Activated naive CD8-positive, alpha-beta T cell treated with anti-CD3 and anti-CD28 coated beads, Interleukin-2, amount 10 ng/mL, durations not matched to agents 7 days and 5 days (primary cell): ENCODE measurements around the gene TIMM10B. TPM values are rescaled to one million over a fixed set of nuclear protein-coding genes. Genes with fewer than 3 reads are reported as not detected.

ENCODE experiments used
- ATAC-seq: fragments of 150-1000 bp; cut with Tn5 transposase; one replicate; pipeline ENCODE4 v1.10.0; 2021; ENCODE audit warnings: low read depth, moderate library complexity
- POLR2A ChIA-PET: fragments of 350-600 bp; sonication (Branson Sonifier 250); formaldehyde crosslinking; loops from one replicate; lab custom pipeline; 2021; ENCODE audit warnings: antibody characterized with exemption; lab: Charles Lee
- DNase-seq: peaks from one replicate; pipeline ENCODE4 v3.0.0; 2021
- H3K27ac Mint-ChIP-seq: one replicate; pipeline ENCODE4 v1.8.0; 2022; ENCODE audit warnings: mild to moderate bottlenecking, mixed read lengths
- H3K27me3 Mint-ChIP-seq: one replicate; pipeline ENCODE4 v1.8.0; 2022; ENCODE audit warnings: mild to moderate bottlenecking, moderate library complexity, mixed read lengths
- H3K36me3 Mint-ChIP-seq: one replicate; pipeline ENCODE4 v1.8.0; 2021; ENCODE audit warnings: mild to moderate bottlenecking, mixed read lengths
- H3K4me1 Mint-ChIP-seq: one replicate; pipeline ENCODE4 v1.8.0; 2021; ENCODE audit warnings: mixed read lengths
- H3K4me3 Mint-ChIP-seq: one replicate; pipeline ENCODE4 v1.8.0; 2022; ENCODE audit warnings: mild to moderate bottlenecking, moderate library complexity, mixed read lengths
- H3K9me3 Mint-ChIP-seq: one replicate; pipeline ENCODE4 v1.8.0; 2021; ENCODE audit warnings: mixed read lengths
- total RNA-seq, 2 experiments: library from RNA; stranded (reverse); gene quantifications; one replicate each; pipeline ENCODE4 v1.2.3, GENCODE V29; 2021

The TIMM10B gene
- total RNA-seq, 2 experiments from 2014 or later, result 41.3 to 47.0 TPM

GRCh38 chr11:6531267-6531752, 50.0 kb downstream of the TIMM10B start:
- POLR2A ChIA-PET, result interaction anchor here (1.1 to 1.2 kb wide), 3 partner anchors 50 to 152 kb away, joined by 3 to 4 read pairs (median 3); partner anchors contain the start of genes ARFIP2, MRPL17 and TIMM10B
- DNase-seq (no peak), ATAC-seq (peak; percentile 63)
- H3K4me3 Mint-ChIP-seq, result no peak overlapping the region
- H3K27me3 Mint-ChIP-seq, result no peaks in the 10 kb centered on the region
- no peaks in the 10 kb centered on the region for H3K9me3 Mint-ChIP-seq
- peaks cover 14% of the 10 kb centered on the region for H3K4me1 Mint-ChIP-seq
- H3K27ac Mint-ChIP-seq, result no peak overlapping the region
- H3K36me3 Mint-ChIP-seq, result peaks cover 8% of the 10 kb centered on the region

Other genes with a start within 250 kb of the TIMM10B start
- gene FHIP1B, start 246.9 kb upstream of the TIMM10B start, total RNA-seq, result 10 to 100 TPM; 33.3 to 34.9 TPM
- gene CNGA4, start 242.4 kb upstream of the TIMM10B start, total RNA-seq, result under 1 TPM; 0.20 to 0.22 TPM
- not detected for gene CCKBR, start 221.7 kb upstream of the TIMM10B start, total RNA-seq
- 1 to 10 TPM; 1.4 to 1.6 TPM for gene CAVIN3, start 161.0 kb upstream of the TIMM10B start, total RNA-seq
- gene SMPD1, start 91.0 kb upstream of the TIMM10B start, total RNA-seq, result 10 to 100 TPM; 40.7 to 42.6 TPM
- gene APBB1, start 62.4 kb upstream of the TIMM10B start, total RNA-seq, result 10 to 100 TPM; 64.0 to 69.2 TPM
- 1 to 10 TPM in 1 of 2 experiments, under 1 TPM in 1; 0.58 to 1.3 TPM for gene HPX, start 40.5 kb upstream of the TIMM10B start, total RNA-seq
- gene TRIM3, start 7.6 kb upstream of the TIMM10B start, total RNA-seq, result 10 to 100 TPM; 11.8 to 11.9 TPM
- gene ARFIP2, start 170 bp upstream of the TIMM10B start, total RNA-seq, result 10 to 100 TPM; 44.3 to 44.6 TPM
- 10 to 100 TPM; 32.3 to 35.5 TPM for gene DNHD1, start 15.8 kb downstream of the TIMM10B start, total RNA-seq
- gene RRP8, start 122.1 kb downstream of the TIMM10B start, total RNA-seq, result 10 to 100 TPM; 31.7 to 34.4 TPM
- gene ILK, start 122.3 kb downstream of the TIMM10B start, total RNA-seq, result 100 to 1,000 TPM; 195 to 207 TPM
- 100 to 1,000 TPM; 154 to 156 TPM for gene TAF10, start 130.7 kb downstream of the TIMM10B start, total RNA-seq
- gene TPP1, start 137.9 kb downstream of the TIMM10B start, total RNA-seq, result 100 to 1,000 TPM; 114 to 120 TPM
- 1 to 10 TPM; 2.1 to 2.5 TPM for gene DCHS1, start 174.3 kb downstream of the TIMM10B start, total RNA-seq
- gene MRPL17, start 201.8 kb downstream of the TIMM10B start, total RNA-seq, result 10 to 100 TPM; 50.9 to 51.4 TPM